Left ventricle myocardium inferior (tissue), 1 donor: Measurements from ENCODE around the gene ARSJ. TPM values are rescaled to one million over a fixed set of nuclear protein-coding genes. Genes with fewer than 3 reads are reported as not detected.

Source experiments
- DNase-seq: peaks from one replicate; pipeline ENCODE4 v3.0.0-alpha.2; 2020
- H3K27ac ChIP-seq: fragments of 200-600 bp; replicated peaks from 2 replicates; pipeline ENCODE4 v1.8.0; 2021
- H3K27me3 ChIP-seq: fragments of 200-600 bp; 2 replicates; pipeline ENCODE4 v1.8.0; 2021; ENCODE audit warnings: low read depth
- H3K36me3 ChIP-seq: fragments of 200-600 bp; 2 replicates; pipeline ENCODE4 v1.8.0; 2021
- H3K4me1 ChIP-seq: fragments of 200-600 bp; 2 replicates; pipeline ENCODE4 v1.8.0; 2021
- H3K4me3 ChIP-seq: fragments of 200-600 bp; 2 replicates; pipeline ENCODE4 v1.8.0; 2021; ENCODE audit warnings: mild to moderate bottlenecking, moderate library complexity
- H3K9me3 ChIP-seq: fragments of 200-600 bp; replicated peaks from 2 replicates; pipeline ENCODE4 v1.8.0; 2021
- CTCF ChIP-seq: fragments of 200-600 bp; IDR thresholded peaks from 2 replicates; pipeline ENCODE4 v1.8.0; 2021; ENCODE audit warnings: antibody characterized with exemption, mild to moderate bottlenecking, borderline replicate concordance
- intact Hi-C: fragments of 100-400 bp; cut with micrococcal nuclease; formaldehyde crosslinking; loops from one replicate; pipeline ENCODE4 v1.11.0; 2022
- total RNA-seq: library from RNA; stranded (reverse); fragmentation: NEBNext Ultra II Directional; extraction: Animal tissue kit (Norgen Biotek cat#: 25700); gene quantifications from one replicate; pipeline ENCODE4 v1.2.1, GENCODE V29; 2021
- donor health status: DM: no; HTN: yes; CAD: no; lungs with severe emphysema.

Gene ARSJ
- total RNA-seq, 1 donor from 2014 or later: 1.2 TPM

GRCh38 chr4:113971706-113972360 is 7.6 kb downstream of the ARSJ start:
- H3K27me3 ChIP-seq: no peaks in the 10 kb centered on the region
- intact Hi-C loops: no loop called here

GRCh38 chr4:113969709-113970334 is 9.6 kb downstream of the ARSJ start:
- Histone ChIP-seq H3K4me1 (no peaks in the 10 kb centered on the region), H3K27ac (no peak overlapping the region), H3K36me3 (no peaks in the 10 kb centered on the region), H3K9me3 (peaks cover 13% of the 10 kb centered on the region), H3K4me3 (no peak overlapping the region), H3K27me3 (no peaks in the 10 kb centered on the region)
- DNase-seq: no peak
- no peak for TF ChIP-seq CTCF
- intact Hi-C loops: no loop called here

More at GRCh38 chr4:113971706-113972360, 7.6 kb downstream of the ARSJ start:
- Histone ChIP-seq H3K36me3 (no peaks in the 10 kb centered on the region), H3K4me1 (no peaks in the 10 kb centered on the region), H3K9me3 (peaks cover 16% of the 10 kb centered on the region), H3K27ac (no peak overlapping the region), H3K4me3 (no peak overlapping the region)
- DNase-seq: no peak
- TF ChIP-seq CTCF: no peak

GRCh38 chr4:113968473-113968872 is 11.0 kb downstream of the ARSJ start:
- no peak for DNase-seq
- H3K27me3 ChIP-seq: no peaks in the 10 kb centered on the region
- no peaks in the 10 kb centered on the region for H3K36me3 ChIP-seq
- no peaks in the 10 kb centered on the region for H3K9me3 ChIP-seq
- no peak for TF ChIP-seq CTCF
- H3K4me3 ChIP-seq: no peak overlapping the region
- H3K4me1 ChIP-seq: no peaks in the 10 kb centered on the region
- H3K27ac ChIP-seq: no peak overlapping the region
- intact Hi-C loops: no loop called here

GRCh38 chr4:113967687-113968086 is 11.8 kb downstream of the ARSJ start:
- TF ChIP-seq CTCF: no peak
- Histone ChIP-seq H3K36me3 (no peaks in the 10 kb centered on the region), H3K27ac (no peak overlapping the region), H3K9me3 (peaks cover 5% of the 10 kb centered on the region), H3K4me1 (no peaks in the 10 kb centered on the region), H3K4me3 (no peak overlapping the region), H3K27me3 (no peaks in the 10 kb centered on the region)
- intact Hi-C loops: no loop called here
- DNase-seq: no peak

GRCh38 chr4:113962719-113963265 is 16.7 kb downstream of the ARSJ start:
- H3K36me3 ChIP-seq: no peaks in the 10 kb centered on the region
- TF ChIP-seq CTCF: no peak
- H3K4me3 ChIP-seq: no peak overlapping the region
- no peaks in the 10 kb centered on the region for H3K27me3 ChIP-seq
- H3K9me3 ChIP-seq: peaks cover 5% of the 10 kb centered on the region
- DNase-seq: no peak
- peaks cover 4% of the 10 kb centered on the region for H3K4me1 ChIP-seq
- intact Hi-C loops: no loop called here
- H3K27ac ChIP-seq: no peak overlapping the region
